Mesenteric fat pad (tissue), 1 donor: ENCODE measurements around the gene TAGAP. TPM values are rescaled to one million over a fixed set of nuclear protein-coding genes. Genes with fewer than 3 reads are reported as not detected.
"Not testable (repeated sequence)": the region's sequence is repeated elsewhere in the genome, so short reads cannot be mapped to it uniquely, and the experiment has no call there.

Experiments used
- DNase-seq: peaks from one replicate; pipeline ENCODE4 v3.0.0-alpha.2; 2020; ENCODE audit warnings: low spot score
- total RNA-seq: library from RNA; stranded (reverse); fragmentation: NEBNext Ultra II Directional; extraction: Animal tissue kit (Norgen Biotek cat#: 25700); gene quantifications from one replicate; pipeline ENCODE4 v1.2.1, GENCODE V29; 2021
- donor health status: DM: yes; HTN: yes; CAD: no.

The TAGAP gene
- total RNA-seq, 1 donor from 2014 or later, result 5.7 TPM

DNA sequence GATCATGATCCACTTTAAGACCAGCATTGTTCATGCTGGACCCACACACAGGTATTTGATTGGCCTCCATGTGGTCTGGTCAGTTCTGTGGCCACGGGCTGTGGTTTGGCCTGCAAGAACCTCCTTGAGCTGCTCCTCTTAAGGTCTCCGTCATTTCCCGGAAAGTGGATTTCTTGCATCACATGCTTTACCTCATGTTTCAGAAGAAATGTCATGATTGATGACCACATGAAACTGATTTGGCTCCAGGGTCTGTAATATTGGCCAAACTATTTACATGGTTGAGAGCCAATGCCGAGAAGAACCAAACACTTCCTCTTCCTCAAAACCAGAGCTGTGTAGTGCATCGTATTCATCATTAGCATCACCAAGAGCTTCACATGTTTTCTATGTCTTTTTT, 31.6 kb downstream of the TAGAP start:
- no peak for DNase-seq

DNA sequence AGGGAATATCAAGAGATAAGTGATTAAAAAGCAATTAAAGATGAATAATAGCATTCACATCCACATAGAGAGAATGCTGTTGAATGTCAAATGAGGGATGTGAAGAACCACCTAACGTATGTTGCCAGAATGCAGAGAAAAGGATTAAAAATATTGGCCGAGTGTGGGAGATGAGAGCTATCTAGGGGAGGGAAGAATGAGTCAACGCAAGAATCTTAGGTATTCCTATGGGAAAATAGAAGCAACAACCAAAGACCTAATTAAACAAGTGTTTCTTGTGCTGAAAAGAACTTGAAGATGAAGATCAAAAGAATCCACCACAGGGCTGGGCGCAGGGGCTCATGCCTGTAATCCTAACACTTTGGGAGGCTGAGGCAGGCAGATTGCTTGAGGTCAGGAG, 32.6 kb downstream of the TAGAP start:
- no peak for DNase-seq

DNA sequence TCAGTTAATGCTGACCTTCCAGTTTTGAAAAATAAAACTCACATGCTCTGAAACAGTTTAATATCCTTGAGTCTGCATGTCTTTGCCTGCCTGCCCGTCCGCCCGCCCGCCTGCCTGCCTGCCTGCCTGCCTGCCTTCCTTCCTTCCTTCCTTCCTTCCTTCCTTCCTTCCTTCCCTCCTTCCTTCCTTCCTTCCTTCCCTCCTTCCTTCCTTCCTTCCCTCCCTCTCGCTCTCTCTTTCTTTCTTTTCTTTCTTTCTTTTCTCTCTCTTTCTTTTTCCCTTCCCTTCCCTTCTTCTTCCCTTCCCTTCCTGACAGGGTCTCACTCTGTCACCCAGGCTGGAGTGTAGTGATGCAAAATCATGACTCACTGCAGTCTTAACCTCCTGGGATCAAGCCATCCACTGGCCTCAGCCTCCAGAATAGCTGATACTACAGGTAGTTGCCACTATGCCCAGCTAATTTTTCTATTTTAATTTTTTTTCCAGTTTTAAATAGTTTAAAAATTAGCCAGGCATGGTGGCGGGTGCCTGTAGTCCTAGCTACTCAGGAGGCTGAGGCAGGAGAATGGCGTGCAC, 34.7 kb downstream of the TAGAP start:
- not testable (repeated sequence) for DNase-seq

- no peak for DNase-seq
Measured at GRCh38 chr6:159008656-159009288, 36.0 kb downstream of the TAGAP start.

DNA sequence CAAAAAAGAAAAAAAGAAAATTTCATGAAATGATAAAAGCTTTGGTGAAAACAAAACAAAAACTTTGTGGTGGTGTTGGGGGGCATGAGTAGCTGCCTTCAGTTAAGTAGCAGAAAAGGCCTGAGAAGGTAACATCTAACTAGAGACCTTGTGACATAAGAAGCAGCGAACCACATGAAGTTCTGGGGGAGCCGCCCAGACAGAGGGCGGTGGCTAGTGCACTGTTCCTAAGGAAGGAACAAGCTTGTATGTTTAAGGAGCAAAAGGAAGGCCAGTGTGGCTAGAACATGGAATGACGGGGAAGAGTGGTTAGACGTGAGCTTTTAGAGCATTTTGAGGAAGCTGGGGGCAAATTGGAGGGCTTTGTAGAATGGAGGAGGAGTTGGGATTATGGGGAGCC, 37.3 kb downstream of the TAGAP start:
- DNase-seq, result no peak

- DNase-seq, result no peak
Measured at GRCh38 chr6:159005436-159005835, 39.4 kb downstream of the TAGAP start.

DNA sequence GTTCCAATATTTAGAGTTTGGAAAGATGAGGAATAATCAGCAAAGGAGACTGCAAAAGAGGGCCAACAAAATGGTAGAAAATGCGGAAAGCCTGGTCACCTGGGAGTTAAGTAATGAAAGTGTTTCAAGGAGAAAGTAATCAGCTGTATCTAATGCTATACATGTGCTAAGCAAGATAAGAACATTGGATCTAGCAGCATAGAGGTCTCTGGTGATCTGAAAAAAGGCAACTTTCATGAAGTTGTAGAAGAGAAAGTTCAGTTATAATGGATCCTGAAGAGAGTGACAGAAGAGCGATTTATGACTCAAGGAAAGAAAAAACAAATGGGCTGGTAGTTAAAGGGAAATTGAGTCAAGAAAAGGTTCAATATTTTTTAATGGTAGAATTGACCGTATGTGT, 40.2 kb downstream of the TAGAP start:
- no peak for DNase-seq

DNA sequence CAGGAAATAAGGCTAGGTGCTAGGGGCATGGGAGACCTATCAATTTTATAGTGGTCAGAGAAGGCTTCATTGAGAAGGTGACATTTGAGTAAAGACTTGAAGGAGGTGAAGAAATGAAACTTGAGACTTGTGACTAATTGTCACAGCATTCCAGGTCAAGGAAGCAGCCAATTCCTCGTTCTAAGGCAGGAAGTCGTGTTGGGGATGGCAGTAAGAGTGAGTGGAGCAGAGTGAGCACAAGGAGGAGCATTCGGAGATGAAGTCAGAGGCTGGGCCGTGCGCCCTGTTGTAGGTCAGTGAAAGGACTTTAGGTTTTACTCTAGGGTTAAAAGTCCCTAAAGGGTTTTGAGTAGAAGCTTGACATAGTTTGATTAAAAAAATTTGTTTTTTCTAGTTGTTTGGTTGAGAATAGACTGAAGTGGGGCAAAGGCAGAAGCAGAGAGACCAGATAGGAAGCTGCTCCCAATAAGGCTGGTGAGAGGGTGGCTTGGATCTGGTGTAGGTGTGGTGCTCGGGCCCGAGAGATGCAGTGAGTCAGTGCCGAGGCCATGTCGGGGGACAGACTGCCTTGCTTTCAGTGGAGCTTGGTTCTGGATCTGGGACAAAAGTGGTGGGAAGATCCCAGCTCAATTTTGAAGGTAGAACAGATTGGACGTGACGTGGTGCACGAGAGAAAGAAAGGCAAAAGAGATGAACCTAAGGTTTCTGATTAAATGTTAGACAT, 42.2 kb downstream of the TAGAP start:
- no peak for DNase-seq

GRCh38 chr6:158999666-159000403, 45.0 kb downstream of the TAGAP start, which contains the start of gene RSPH3:
RSPH3 (minus strand) TSS chr6:159000202; CDS start chr6:158999550, 652 bp downstream.
- peak; percentile 95 for DNase-seq

DNA sequence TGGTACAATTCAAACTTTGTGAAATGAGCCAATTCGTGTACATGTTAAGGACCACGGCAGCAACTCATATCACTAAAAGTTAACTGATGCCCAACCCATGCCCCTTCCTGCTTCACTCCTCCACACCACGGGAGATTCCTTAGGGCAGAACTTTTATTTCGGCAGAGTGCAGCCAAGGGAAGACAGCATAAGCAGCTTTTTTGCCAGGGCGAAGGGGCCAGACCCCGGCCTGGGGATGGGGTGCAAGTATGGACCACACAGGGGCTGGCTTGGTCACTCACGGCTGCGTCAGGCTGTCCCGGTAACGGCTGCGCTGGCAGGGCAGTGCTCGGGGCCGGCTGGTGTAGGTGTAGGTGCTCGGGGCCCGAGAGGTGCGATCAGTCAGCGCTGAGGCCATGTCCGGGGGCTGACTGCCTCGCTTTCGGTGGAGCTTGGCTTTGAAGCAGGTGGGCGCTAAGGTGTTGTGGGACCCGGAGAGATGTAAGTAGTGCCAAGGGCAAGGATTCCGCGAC, 45.6 kb downstream of the TAGAP start:
- DNase-seq, result no peak

- no peak for DNase-seq
Measured at GRCh38 chr6:158996856-158997255, 47.9 kb downstream of the TAGAP start.

DNA sequence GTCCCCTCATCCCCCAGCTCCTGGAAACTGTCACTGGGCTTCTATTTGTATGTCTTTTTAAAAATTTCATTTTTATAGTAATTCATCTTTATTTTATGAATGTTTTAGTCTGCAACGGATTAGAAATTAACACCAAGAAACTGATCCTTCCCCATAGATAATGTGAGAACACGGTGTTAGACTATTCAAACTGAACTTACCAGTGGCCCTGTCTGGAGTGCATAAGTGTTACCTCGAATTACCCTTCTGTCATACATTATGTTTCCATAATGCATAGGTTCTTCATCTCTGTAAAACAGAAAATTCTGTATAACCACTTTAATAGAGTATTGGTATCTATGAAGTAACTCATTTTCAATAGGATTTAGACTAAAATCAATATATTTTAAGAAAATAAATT, 51.2 kb downstream of the TAGAP start:
- DNase-seq, result no peak

DNA sequence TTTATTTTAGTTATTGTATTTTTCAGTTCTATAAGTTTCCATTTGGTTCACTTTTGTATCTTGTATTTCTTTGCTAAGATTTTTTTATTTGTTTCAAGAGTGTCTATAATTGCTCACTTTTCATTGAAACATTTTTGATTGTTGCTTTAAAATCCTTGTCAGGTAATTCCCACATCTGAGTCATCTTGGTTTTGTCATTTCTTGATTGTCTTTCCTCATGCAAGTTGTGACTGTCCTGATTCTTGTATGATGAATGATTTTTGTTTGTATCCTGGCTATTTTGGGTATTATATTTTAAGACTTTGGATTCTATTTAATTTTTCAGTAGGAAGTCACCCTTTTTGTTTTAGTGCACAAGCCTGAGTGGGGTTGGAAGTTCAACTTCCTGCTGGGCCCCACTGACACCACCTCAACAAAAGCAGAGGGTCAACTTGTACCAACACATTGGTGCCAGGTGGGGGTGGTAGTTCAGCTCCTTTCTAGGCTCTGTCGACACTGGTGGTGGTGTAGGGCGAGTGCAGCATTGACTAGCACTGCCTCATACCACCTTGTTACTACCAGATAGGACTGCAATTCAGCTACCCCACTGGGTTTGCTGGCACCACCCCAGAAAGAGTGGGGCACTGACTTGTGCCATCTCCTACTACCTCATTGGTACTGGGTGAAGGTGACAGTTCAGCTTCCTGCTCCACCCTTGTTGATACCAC, 53.6 kb downstream of the TAGAP start:
- DNase-seq, result no peak

DNA sequence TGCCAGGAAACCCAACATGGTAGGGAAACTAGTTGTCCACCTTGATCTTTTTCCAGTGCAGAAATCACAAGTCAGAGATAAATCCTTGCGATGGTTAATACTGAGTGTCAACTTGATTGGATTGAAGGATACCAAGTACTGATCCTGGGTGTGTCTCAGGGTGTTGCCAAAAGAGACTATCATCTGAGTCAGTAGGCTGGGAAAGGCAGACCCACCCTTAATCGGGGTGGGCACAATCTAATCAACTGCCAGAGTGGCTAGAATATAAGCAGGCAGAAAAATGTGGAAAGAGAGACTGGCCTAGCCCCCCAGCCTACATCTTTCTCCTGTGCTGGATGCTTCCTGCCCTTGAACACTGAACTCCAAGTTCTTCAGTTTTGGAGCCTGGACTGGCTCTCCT, 55.1 kb downstream of the TAGAP start:
- DNase-seq, result not testable (repeated sequence)

DNA sequence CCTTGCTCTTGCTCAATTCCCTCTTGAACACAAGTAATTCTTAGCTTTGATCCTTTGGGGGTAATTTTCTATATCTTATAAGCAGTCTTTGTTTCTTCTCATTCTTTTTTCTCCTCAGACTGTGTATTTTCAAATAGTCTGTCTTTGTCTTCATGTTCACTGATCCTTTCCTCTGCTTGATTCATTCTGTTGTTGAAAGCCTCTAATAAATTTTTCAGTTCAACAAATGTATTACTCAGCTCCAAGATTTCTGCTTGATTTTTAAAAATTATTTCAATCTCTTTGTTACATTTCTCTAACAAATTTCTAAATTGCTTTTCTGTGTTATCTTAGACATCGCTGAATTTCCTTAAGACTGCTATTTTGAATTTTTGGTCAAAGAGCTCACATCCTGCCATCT, 56.3 kb downstream of the TAGAP start:
- no peak for DNase-seq

DNA sequence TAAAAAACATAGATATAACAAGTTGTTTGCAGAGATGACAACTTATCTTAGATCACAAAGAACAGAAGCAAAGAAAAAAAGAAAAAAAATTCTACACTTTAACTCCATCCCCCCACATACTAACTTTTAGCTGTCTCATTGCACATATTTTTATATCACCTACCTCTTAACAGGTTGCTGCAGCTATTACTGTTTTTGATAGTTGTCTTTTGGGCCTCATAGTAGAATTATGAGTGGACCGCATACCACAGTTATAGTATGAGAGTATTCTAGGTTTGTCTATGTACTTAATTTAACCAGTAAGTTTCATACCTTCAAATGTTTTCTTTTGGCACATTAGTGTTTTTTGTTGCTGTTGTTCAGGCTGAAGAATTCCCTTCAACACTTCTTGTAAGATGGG, 57.1 kb downstream of the TAGAP start:
- no peak for DNase-seq

Other genes with a start within 250 kb of the TAGAP start
- 43.1 TPM for gene EZR, start 225.6 kb downstream of the TAGAP start, total RNA-seq
- 6.7 TPM for gene RSPH3, start 44.8 kb downstream of the TAGAP start, total RNA-seq
- 1.2 TPM for gene FNDC1, start 124.4 kb upstream of the TAGAP start, total RNA-seq